NT2/D1 (cell line): ENCODE data around the gene TACC2.
"Not testable (repeated sequence)": the region's sequence is repeated elsewhere in the genome, so short reads cannot be mapped to it uniquely, and the experiment has no call there.

Source experiments
- DNase-seq: peaks from one replicate; pipeline ENCODE4 v3.0.0-alpha.2; 2011; ENCODE audit warnings: low read depth, low spot score
- H3K27me3 ChIP-seq: 2 replicates; pipeline ENCODE4 v1.6.0; 2011; ENCODE audit warnings: mild to moderate bottlenecking; ENCODE audit not compliant: insufficient read length, insufficient read depth
- H3K36me3 ChIP-seq: 2 replicates; pipeline ENCODE4 v1.6.1; 2011; ENCODE audit warnings: mild to moderate bottlenecking, low read length, mixed read lengths; ENCODE audit not compliant: insufficient read depth, insufficient read length
- H3K4me1 ChIP-seq: 2 replicates; pipeline ENCODE4 v1.5.1; 2011; ENCODE audit not compliant: insufficient read depth, insufficient read length
- H3K4me3 ChIP-seq: 2 replicates; pipeline ENCODE4 v1.5.1; 2011; ENCODE audit warnings: low read depth; ENCODE audit not compliant: insufficient read length
- H3K9ac ChIP-seq: 2 replicates; pipeline ENCODE4 v1.6.0; 2011; ENCODE audit warnings: low read depth; ENCODE audit not compliant: insufficient read length
- H3K9me3 ChIP-seq: 2 replicates; pipeline ENCODE4 v1.5.1; 2011; ENCODE audit warnings: mild to moderate bottlenecking, low read length; ENCODE audit not compliant: insufficient read depth
- SUZ12 ChIP-seq: IDR thresholded peaks from 2 replicates; pipeline ENCODE4 v1.6.1; 2011; ENCODE audit not compliant: insufficient read length, insufficient read depth; ENCODE audit errors: extremely low read depth
- YY1 ChIP-seq: IDR thresholded peaks from 2 replicates; pipeline ENCODE4 v1.6.1; 2011; ENCODE audit not compliant: insufficient read length, insufficient read depth
- ZNF274 ChIP-seq: IDR thresholded peaks from 2 replicates; pipeline ENCODE4 v1.6.1; 2011; ENCODE audit warnings: mild to moderate bottlenecking, low read depth, low read length

Gene TACC2

GRCh38 chr10:122098924-122099323 is 110.0 kb downstream of the TACC2 start:
- no peaks in the 10 kb centered on the region for H3K36me3 ChIP-seq
- no peak overlapping the region for H3K4me3 ChIP-seq
- no peak overlapping the region for H3K9ac ChIP-seq
- no peak for DNase-seq
- H3K4me1 ChIP-seq: peaks cover 4% of the 10 kb centered on the region
- no peaks in the 10 kb centered on the region for H3K9me3 ChIP-seq
- no peaks in the 10 kb centered on the region for H3K27me3 ChIP-seq
- TF ChIP-seq ZNF274 (no peak), YY1 (no peak), SUZ12 (no peak)

- H3K36me3 ChIP-seq: no peaks in the 10 kb centered on the region
- DNase-seq: no peak
- H3K9ac ChIP-seq: no peak overlapping the region
- H3K9me3 ChIP-seq: no peaks in the 10 kb centered on the region
- no peak for TF ChIP-seq ZNF274
- no peak for TF ChIP-seq YY1
- TF ChIP-seq SUZ12: no peak
- no peak overlapping the region for H3K4me3 ChIP-seq
- H3K27me3 ChIP-seq: no peaks in the 10 kb centered on the region
- H3K4me1 ChIP-seq: peaks cover 4% of the 10 kb centered on the region
Measured at GRCh38 chr10:122099562-122099961, 110.6 kb downstream of the TACC2 start.

- H3K27me3 ChIP-seq: no peaks in the 10 kb centered on the region
- TF ChIP-seq ZNF274 (no peak), YY1 (no peak), SUZ12 (no peak)
- H3K9me3 ChIP-seq: no peaks in the 10 kb centered on the region
- H3K9ac ChIP-seq: no peak overlapping the region
- H3K36me3 ChIP-seq: no peaks in the 10 kb centered on the region
- DNase-seq: no peak
- H3K4me3 ChIP-seq: no peak overlapping the region
- peaks cover 4% of the 10 kb centered on the region for H3K4me1 ChIP-seq
Measured at GRCh38 chr10:122102146-122102868, 113.3 kb downstream of the TACC2 start.

GRCh38 chr10:122102869-122103525 is 114.0 kb downstream of the TACC2 start:
- no peak for TF ChIP-seq YY1
- TF ChIP-seq ZNF274: no peak
- TF ChIP-seq SUZ12: no peak

GRCh38 chr10:122103592-122103991 is 114.6 kb downstream of the TACC2 start:
- Histone ChIP-seq H3K36me3 (no peaks in the 10 kb centered on the region), H3K4me3 (no peak overlapping the region), H3K4me1 (peaks cover 4% of the 10 kb centered on the region), H3K9me3 (no peaks in the 10 kb centered on the region), H3K27me3 (no peaks in the 10 kb centered on the region), H3K9ac (no peak overlapping the region)
- no peak for TF ChIP-seq SUZ12
- TF ChIP-seq ZNF274: no peak
- no peak for TF ChIP-seq YY1
- no peak for DNase-seq

More at GRCh38 chr10:122102869-122103525, 114.0 kb downstream of the TACC2 start:
- no peaks in the 10 kb centered on the region for H3K9me3 ChIP-seq
- no peak overlapping the region for H3K4me3 ChIP-seq
- no peaks in the 10 kb centered on the region for H3K36me3 ChIP-seq
- no peak for DNase-seq
- H3K4me1 ChIP-seq: peaks cover 4% of the 10 kb centered on the region
- no peaks in the 10 kb centered on the region for H3K27me3 ChIP-seq
- H3K9ac ChIP-seq: no peak overlapping the region

GRCh38 chr10:122108786-122109185 is 119.8 kb downstream of the TACC2 start:
- H3K9ac ChIP-seq, H3K4me1 ChIP-seq, H3K9me3 ChIP-seq, DNase-seq, H3K4me3 ChIP-seq, H3K36me3 ChIP-seq, H3K27me3 ChIP-seq: not testable (repeated sequence)

GRCh38 chr10:122112021-122112616 is 123.2 kb downstream of the TACC2 start:
- Histone ChIP-seq H3K4me1 (no peaks in the 10 kb centered on the region), H3K9me3 (no peaks in the 10 kb centered on the region), H3K9ac (peak overlapping the region; percentile 15), H3K27me3 (no peaks in the 10 kb centered on the region), H3K4me3 (peak overlapping the region; percentile 54), H3K36me3 (no peaks in the 10 kb centered on the region)
- TF ChIP-seq ZNF274: no peak
- TF ChIP-seq SUZ12: no peak
- TF ChIP-seq YY1: no peak
- DNase-seq: no peak
